Activated effector memory CD4-positive, alpha-beta T cell treated with anti-CD3 and anti-CD28 coated beads, Interleukin-2, amount 50 U/mL, for 16 hours (primary cell): ENCODE measurements around the gene DDX54.

Experiments used
- DNase-seq: peaks from one replicate; pipeline ENCODE4 v3.0.0-alpha.2; 2020

Gene DDX54

DNA sequence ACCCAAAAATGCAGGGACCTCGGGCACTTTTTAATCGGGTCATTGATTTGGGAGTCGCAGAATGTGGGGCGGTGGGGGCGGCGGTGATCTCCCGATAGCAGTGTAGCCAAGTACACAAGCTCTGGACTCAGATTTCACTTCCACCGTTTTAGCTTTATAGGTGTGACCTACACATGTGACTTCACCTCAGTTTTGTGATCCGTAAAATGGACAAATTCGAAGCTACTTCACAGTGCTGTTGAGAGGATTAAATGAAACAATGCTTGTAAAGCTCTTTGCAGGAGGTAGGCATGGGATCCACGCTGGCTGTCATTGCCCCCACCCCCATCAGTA, 721 bp upstream of the DDX54 start:
- DNase-seq, result no peak

DNA sequence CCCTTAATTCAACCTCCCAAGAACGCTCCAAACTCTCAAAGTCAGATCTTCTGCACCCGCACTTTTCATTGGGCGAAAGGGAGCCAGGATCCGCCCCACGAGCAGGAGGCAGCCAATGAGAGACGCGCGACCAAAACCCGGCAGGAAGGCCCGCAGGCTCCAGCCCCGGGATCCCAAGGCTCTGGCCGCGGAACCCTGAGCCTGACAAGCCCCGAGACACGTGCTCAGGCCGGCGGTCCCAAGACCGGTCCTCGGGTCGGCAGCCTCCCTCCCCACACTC, 438 bp downstream of the DDX54 start:
- DNase-seq, result peak; percentile 95

DNA sequence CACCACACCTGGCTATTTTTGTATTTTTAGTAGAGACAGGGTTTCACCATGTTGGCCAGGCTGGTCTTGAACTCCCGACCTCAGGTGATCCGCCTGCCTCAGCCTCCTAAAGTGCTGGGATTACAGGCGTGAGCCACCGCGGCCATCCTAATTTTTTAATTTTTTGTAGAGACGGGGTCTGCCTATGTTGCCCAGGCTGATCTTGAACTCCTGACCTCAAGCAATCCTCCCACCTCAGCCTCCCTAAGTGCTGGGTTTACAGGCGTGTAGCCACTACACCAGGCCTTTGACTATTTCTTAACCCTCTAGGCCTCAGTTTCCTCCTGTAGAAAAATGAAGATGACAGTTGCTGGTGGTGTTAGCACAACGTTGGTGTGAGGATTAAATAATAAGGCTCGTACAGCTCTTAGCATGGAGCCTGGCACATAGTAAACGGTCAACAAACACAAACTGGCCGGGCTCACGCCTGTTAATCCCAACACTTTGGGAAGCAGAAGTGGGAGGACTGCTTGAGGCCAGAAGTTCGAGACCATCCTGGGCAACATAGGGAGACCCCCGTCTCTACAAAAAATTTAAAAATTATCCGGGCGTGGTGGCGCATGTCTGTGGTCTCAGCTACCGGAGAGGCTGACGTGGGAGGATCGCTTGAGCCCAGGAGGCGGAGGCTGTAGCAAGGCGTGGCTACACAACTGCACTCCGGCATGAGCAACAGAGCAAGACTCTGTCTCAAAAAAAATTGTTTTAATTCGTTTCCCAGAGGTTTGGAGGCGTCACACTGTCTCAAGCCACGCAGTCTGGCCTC, 979 bp downstream of the DDX54 start:
- no peak for DNase-seq

DNA sequence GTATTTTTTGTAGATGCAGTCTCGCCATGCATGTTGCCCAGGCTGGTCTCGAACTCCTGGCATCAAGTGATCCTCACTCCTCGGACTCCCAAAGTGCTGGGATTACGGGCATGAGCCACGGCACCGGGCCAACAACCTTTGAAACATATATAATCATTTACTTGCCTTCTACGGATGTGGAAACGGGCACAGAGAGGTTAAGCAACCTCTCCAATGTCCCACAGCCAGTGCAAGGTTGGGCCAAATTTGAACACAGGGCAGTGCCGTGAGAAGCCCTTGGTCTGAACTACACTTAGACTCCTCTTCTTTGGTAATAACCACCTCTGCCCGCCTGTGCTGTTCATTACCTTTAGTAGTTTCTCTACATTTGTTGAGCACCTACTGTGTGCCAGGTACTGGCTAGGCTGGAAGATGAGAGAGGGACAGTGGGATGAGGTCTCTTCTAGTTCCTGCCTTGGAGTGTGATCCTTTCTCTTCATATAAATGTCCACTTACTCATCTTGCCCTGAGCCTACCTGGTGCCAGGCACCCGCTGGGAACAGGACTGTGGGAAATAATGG, 2.2 kb downstream of the DDX54 start:
- no peak for DNase-seq

DNA sequence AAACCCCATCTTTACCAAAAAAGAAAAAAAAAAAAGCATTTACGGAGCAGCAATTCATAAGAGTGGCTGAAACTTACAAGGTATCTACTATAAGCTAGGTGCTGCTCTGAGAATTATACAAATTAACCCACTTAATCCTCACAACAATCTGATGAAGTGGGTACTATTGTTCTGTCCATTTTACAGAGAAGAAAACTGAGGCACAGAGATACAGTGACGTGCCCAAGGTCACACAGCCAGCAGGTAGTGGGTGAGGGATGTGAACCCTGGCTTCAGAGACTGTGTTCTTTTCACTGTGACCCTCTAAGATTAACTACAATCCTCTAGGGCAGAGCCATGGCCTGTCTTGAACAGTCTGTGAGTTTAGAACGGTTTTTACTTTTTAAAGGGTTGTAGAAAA, 3.3 kb downstream of the DDX54 start:
- DNase-seq, result no peak

DNA sequence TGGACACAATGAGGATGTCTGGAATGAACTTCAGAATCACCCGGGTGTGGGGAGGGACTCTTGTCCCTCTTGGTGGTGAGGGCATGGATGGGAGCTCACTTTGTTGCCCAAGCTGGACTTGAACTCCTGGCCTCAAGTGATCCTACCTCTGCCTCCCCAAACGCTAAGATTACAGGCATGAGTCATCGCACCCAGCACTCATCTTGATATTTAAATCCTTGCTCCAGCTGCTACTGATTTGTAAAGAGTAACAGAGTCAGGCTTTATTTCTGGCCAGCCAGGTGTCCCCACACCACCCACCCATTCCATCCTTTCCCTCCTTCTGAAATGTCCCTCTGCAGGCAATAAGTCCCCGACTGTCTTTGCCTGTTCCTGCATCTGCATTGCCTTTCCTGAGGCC, 4.9 kb downstream of the DDX54 start:
- DNase-seq, result no peak

DNA sequence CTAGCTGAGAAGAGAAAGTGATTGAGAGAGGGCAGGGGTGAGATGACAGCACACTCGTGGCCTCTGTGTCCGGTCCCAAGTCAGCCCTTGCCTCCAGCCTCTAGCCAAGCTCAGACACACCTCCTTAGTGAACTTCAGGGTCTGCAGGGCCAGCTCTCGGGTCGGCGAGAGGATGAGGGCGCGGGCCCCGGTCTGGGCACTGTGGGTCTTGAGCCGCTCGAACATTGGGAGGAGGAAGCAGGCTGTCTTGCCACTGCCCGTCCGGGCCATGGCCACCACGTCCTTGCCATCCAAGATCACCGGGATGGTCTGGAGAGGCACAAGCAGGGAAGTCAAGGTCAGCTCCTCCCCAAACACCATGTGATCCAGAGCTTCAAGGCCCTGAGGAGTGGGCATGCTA, 6.3 kb downstream of the DDX54 start:
- no peak for DNase-seq

DNA sequence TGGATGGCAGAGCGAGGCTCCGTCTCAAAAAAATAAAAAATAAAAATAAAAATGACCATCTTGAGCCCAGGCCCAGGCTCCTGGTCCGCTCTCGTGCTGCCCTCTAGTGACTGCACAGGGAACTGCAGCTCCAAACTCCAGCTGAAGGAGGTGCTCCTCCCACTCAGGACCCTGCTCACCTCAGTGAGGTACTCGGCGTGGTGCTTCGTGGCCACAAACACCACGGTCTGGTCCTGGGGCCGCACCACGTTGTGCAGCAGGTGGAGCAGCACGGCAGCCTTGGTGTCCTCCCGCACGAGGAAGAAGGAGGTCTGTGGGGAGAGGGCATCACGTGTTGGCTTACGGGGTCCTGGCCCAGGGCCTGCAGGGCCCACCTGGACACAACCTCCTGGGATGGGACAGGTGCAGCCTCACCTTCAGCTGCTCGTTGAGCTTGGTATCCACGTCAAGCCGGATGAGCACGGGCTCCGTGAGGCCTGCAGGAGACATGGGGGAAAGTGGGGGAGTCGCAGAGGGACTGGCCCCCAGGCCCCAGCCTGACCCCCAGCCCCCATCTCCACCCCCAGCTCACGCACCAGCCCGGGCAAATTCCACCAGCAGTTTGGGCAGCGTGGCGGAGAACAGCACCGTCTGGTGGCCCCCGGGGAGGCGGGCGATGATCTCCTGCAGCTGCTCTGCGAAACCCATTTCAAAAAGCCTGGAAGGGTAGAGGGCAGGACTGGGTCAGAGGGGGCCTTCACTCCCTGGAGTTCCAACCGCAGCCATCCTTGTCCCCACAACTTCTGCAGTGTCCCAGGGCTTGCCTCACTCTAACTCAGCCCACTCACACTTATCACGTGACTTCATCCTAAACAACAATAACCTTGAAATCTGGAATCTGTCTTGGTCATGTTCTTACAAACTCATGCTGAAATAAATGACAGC, 10.6 kb downstream of the DDX54 start:
- DNase-seq, result peak; percentile 93

DNA sequence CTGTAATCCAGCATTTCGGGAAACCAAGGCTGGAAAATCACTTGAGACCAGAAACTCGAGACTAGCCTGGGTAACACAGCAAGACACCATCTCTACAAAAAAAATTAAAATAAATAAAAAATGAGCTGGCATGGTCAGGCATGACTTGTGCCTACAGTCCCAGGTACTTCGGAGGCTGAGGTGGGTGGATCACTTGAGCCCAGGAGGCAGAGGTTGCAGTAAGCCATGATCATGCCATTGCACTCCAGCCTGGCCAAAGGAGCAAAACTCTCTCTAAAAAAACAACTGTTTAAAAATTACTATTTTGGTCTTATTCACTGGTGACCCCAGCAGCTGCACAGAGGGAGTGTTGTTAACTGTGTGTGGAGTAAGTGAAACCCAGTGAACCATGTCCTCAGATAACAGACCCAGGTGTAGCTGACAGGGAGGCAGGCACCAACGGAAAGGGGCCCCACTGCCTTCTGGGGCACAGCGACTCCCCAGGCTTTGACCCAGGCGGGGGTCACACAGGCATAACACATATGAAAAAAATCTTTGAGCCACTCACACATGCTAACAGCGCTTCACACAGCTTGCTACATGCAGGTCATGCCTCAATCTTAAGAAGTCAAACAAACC, 12.1 kb downstream of the DDX54 start:
- DNase-seq, result no peak

DNA sequence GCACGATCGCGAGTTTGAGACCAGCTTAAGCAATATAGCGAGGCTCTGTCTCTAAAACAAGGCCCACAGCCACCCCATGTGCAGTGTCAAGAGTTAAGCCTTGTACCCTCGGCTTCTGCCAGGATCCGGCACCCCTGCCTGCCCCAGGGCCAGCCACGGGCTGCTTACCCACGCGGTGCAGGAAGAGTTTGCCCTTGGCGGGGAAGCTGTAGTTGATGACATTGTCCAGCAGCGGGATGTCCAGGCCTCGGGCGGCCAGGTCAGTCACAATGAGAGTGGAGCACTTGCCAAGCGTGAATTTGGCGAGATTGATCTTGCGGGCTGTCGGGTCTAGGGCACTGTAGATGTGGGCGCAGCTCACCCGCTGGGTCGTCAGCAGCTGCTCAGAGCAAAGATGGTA, 13.1 kb downstream of the DDX54 start:
- no peak for DNase-seq

DNA sequence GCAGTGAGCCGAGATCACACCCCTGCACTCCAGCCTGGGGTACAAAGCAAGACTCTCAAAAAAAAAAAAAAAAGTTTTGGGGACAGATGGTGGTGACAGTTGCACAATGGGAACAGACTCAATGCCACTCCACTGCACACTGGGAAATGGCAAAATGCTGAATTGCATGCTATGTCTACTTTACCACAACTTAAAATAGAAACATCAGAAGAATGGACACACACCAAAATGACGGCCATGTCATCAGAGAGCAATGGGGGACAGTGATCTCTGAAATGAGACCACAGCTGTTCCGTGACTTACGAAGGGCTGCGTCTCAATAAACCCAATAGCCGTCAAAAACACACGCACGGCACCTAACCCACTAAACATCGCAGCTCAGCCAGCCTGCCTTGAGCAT, 13.7 kb downstream of the DDX54 start:
- DNase-seq, result no peak

DNA sequence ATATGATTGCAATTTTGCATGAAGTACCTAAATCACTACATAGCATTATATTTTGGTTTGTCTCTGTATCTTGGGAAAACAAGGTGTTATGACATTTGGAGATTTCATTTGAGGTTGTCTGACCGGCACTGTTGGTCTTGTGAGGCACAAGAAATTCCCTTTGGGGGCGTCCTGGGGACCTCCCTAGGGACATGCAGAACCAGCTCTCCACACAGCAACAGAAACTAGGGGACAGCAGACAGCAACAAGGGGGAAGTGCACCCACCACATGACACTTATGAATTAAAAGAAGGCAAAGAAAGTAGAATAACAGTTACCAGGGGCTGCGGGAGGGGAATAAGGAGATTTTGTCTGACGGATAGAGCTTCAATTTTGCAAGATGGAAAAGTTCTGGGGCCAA, 14.4 kb downstream of the DDX54 start:
- no peak for DNase-seq

DNA sequence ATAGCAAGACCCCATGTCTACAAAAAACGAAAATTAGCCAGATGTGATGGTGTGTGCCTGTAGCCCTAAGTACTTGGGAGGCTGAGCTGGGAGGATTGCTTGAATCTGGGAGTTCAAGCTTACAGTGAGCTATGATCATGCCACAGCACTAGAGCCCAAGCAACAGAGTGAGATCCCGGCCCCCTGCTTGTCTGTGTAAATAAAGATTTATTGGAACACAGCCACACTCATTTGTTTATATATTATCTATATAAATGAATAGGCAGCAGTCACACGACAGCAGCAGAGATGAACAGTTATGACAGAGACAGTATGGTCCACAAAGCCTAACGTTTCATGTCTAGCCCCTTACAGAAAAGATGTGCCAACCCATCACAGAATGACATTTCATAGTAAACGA, 14.8 kb downstream of the DDX54 start:
- no peak for DNase-seq

DNA sequence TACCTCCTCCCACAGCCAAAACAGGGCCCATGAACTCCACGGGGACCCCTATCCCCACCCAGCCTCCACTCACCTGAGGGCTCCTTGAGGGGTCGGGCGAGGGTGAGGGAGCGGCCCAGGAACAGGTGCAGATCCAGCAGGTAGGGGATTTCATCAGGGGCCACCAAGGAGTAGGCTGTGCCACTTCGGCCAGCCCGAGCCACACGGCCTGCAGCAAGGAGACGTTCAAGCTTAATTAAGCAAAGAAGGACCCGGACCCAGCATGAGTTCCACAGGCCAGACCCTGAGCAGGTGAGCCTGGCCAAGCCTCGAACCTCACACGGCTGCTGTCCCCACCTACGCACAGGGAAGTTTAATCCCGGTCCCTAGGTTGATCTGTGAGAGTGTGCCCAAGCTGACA, 15.6 kb downstream of the DDX54 start:
- DNase-seq, result no peak

DNA sequence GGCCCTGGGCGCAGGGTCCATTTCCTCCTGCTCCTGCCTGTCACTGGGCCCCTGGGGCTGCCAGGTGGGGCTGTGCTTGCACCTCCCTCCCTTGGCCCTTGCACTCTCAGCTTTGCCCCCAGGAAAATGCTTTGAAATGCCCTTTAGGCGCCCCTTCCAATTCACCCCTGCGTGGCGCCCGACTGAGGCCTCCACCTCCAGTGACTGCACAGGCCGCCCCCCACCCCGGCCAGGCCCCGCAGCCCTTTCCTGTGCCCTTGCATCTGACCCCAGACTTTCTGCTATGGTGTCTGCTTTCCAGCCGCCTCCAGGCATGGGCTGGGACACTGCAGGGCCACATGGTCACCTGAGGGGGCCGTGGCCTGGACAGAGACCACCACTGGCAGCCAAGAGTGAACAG, 17.4 kb downstream of the DDX54 start:
- DNase-seq, result no peak

DNA sequence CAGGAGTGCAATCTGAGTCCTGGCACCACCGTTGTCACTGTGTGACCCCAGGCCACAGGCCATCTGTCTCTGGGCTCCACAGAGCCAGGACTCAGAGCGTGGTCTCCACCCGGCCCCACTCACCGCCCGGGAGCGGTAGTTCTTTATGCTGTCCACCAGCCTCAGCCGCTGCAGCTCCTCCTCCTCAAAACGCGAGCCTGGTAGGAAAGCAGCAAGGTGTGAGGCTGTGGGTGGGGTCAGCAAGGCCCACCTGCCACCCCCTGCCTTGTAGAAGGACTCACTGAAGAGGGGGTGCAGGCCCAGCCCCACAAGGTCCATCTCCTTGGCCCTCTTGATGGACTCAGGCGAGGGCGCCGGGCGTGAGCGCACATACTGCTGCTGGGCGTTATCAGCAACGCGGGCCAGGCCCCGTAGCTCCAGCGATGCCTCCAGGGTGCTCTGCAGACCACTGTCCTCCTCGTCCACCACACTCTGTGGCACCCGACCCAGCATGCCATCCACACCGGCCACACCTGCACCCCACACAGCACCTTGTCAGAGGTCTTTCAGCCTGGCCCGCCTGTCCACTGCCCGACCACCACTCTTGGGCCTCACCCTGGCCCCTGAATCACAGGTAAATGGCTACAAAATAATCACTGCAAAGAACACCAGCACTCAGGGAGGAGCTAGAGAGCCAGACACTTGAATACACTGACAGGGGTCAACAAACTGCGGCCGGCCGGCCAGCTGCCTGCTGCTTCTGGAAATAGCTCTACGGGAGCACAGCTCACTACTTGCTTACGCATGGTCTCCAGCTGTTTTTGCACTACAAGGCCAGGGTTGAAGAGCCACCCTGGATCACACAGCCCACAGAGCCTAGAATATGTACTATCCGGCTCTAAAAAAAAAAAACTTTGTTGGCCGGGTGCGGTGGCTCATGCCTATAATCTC, 19.5 kb downstream of the DDX54 start:
- no peak for DNase-seq

DNA sequence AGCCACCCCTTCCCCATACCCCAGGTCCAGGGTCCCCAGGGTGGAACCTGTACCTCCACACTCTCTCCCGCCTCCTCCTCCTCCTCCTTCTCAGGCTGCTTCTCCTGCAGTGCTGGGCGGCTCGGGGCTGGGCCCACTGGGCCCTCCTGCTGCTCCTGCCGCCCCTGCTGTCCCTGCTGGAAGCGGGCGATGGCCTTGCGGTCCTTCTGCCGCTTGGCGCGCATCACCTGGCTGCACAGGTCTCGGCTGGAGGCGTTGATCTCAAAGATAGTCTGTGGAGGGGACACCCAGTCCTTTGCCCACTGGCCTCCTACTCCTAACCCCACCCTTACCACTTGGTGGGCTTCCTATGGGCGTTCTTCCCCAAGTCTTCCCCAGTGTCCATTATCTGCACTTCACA, 21.3 kb downstream of the DDX54 start:
- no peak for DNase-seq

DNA sequence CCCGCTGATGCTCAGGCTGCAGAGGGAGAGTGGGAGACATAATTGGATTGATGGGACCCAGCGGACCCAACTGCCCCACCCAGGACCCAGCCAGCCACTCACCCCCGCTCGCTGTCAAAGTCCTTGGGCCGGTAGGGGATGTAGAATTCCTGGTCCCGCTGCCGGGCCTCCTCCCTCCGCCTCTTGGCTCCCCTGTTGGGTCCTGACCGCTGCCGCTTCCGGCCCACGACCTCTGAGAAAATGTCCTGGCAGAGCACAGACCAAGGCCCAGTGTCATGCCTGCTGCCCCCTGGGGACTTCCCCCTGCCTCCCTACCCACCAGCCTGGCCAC, 22.3 kb downstream of the DDX54 start:
- no peak for DNase-seq

DNA sequence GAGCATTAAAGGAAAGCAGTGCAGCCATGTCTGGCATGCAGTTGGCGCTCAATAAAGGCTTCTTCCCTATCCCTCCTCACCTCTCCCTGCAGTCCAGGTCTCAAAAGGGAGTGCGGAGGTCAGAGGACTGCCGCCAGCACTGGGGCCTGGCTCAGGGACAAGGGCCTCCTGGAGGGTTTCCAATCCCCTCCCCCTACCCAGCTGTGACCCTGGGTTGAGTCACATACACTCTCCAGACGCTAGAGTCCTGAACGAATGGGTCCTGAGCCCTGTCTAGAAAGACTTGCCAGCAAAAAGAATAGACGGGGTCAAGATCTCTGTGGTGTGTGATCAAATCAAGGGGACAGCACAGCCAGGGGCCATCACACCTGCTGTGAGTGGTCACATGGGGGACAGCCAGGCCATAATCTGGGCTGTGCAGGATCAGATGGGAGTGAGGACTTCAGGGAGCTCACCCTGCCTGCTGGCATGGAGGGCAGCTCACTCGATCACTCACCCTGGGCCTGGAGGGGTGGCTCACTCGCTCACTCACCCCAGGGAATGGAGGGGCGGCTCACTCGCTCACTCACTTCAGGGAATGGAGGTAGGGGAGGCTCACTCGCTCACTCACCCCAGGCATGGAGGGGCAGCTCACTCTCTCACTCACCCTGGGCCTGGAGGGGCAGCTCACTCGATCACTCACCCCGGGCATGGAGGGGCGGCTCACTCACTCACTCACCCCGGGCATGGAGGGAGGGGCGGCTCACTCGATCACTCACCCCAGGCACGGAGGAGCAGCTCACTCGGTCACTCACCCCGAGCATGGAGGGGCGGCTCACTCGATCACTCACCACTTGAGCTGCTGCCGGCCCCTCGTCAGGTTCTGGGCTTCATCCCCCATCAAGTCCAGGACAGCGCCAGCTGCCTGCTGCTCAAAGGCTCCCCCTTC, 22.9 kb downstream of the DDX54 start:
- no peak for DNase-seq

DNA sequence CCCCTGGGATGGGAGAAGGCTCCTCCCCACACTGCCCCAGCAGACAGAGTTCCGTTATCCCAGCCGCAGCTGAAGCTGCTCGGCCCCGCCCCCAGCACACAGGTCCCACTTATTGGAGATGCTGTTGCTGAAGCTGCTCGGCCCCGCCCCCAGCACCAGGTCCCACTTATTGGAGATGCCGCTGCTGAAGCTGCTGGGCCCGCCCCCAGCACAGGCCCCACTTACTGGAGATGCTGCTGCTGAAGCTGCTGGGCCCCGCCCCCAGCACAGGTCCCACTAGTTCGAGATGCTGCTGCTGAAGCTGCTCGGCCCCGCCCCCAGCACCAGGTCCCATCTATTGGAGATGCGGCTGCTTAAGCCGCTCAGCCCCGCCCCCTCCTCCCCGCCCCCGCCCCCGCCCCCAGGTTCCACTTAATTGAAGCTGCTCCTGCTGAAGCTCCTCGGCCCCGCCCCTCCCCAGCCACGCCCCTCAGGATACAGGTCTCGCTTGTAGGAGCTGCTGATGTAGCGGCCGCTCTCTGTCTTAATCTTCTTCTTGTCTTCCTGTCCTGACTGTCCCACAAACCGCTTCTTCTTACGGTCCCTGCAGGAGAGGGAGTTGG, 23.8 kb downstream of the DDX54 start:
- DNase-seq, result no peak

DNA sequence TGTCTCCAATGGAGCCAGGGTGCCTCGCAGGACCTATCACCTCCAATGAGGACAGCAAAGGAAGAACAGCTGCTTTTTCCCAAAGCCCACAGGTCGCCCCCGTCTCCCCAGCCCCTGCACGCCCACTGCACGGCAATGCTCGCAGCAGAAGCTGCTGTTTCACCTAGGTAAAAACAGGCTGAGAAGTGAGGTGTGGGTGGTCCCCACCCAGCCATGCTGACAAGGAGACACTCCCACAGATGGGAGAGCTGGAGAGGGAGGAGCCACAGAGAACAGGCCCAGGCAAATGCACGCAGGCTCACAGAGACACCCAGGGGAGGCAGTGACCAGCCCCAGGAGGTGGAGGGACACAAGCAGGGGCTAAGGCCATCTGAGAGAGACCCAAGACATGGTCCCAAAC, 25.3 kb downstream of the DDX54 start:
- no peak for DNase-seq
